CD8-positive, alpha-beta memory T cell (primary cell): ENCODE data around the gene PTPRE. TPM values are rescaled to one million over a fixed set of nuclear protein-coding genes. Genes with fewer than 3 reads are reported as not detected.

Experiments
- CTCF ChIA-PET: fragments of 350-600 bp; sonication (Branson Sonifier 250); formaldehyde crosslinking; loops from one replicate; lab custom pipeline; 2021; ENCODE audit warnings: antibody characterized with exemption; lab: Charles Lee
- POLR2A ChIA-PET: fragments of 350-600 bp; sonication (Branson Sonifier 250); formaldehyde crosslinking; loops from one replicate; lab custom pipeline; 2021; ENCODE audit warnings: antibody characterized with exemption; lab: Charles Lee
- DNase-seq, 5 donors: peaks; one replicate each; pipeline versions ENCODE4 v3.0.0 to v3.0.0-alpha.2; 2020 to 2022; ENCODE audit warnings: mixed read lengths in 1 of 5
- H3K27ac ChIP-seq: one replicate; pipeline ENCODE4 v1.7.0; 2013; ENCODE audit warnings: low read depth, mild to moderate bottlenecking, low read length, moderate library complexity
- H3K27me3 ChIP-seq: 2 replicates; pipeline ENCODE4 v1.7.0; 2013; ENCODE audit warnings: low read length, mild to moderate bottlenecking; ENCODE audit not compliant: insufficient read depth, poor library complexity, severe bottlenecking
- H3K36me3 ChIP-seq: 2 replicates; pipeline ENCODE4 v1.7.0; 2013; ENCODE audit warnings: mild to moderate bottlenecking, low read length, moderate library complexity; ENCODE audit not compliant: insufficient read depth
- H3K4me1 ChIP-seq: 2 replicates; pipeline ENCODE4 v1.7.0; 2013; ENCODE audit warnings: mild to moderate bottlenecking, low read length, moderate library complexity; ENCODE audit not compliant: insufficient read depth
- H3K4me3 ChIP-seq: 2 replicates; pipeline ENCODE4 v1.7.0; 2013; ENCODE audit warnings: mild to moderate bottlenecking, low read length
- H3K9me3 ChIP-seq: 2 replicates; pipeline ENCODE4 v1.7.0; 2013; ENCODE audit warnings: mild to moderate bottlenecking, low read length
- H3K27ac Mint-ChIP-seq, 8 donors: one replicate each; pipeline ENCODE4 v1.8.0; 2020 to 2021; ENCODE audit warnings: mixed read lengths in 8 of 8, mild to moderate bottlenecking in 6 of 8, inconsistent platforms in 3 of 8, moderate library complexity in 3 of 8
- H3K27me3 Mint-ChIP-seq, 2 donors: one replicate each; pipeline ENCODE4 v1.8.0; 2020 to 2021; ENCODE audit warnings: mixed read lengths in 2 of 2, mild to moderate bottlenecking in 1 of 2, moderate library complexity in 1 of 2
- H3K36me3 Mint-ChIP-seq, 3 donors: one replicate each; pipeline ENCODE4 v1.8.0; 2020 to 2021; ENCODE audit warnings: mixed read lengths in 3 of 3, inconsistent platforms in 1 of 3, mild to moderate bottlenecking in 1 of 3
- H3K4me1 Mint-ChIP-seq, 3 donors: one replicate each; pipeline ENCODE4 v1.8.0; 2020 to 2021; ENCODE audit warnings: mixed read lengths in 3 of 3, inconsistent platforms in 1 of 3, mild to moderate bottlenecking in 1 of 3
- H3K4me3 Mint-ChIP-seq, 7 donors: one replicate each; pipeline ENCODE4 v1.8.0; 2020 to 2021; ENCODE audit warnings: mixed read lengths in 7 of 7, mild to moderate bottlenecking in 6 of 7, moderate library complexity in 4 of 7, inconsistent platforms in 2 of 7
- H3K9me3 Mint-ChIP-seq, 5 donors: one replicate each; pipeline ENCODE4 v1.8.0; 2020 to 2022; ENCODE audit warnings: mixed read lengths in 5 of 5, mild to moderate bottlenecking in 3 of 5, moderate library complexity in 2 of 5, inconsistent platforms in 1 of 5
- polyA plus RNA-seq: library from polyadenylated mRNA; unstranded; fragments of 300-500 nt; fragmentation: Illumina TruSeq; gene quantifications from one replicate; pipeline ENCODE4 v1.2.3, GENCODE V29; 2021
- total RNA-seq, 2 experiments: library from RNA; stranded (reverse); gene quantifications; one replicate each; pipeline ENCODE4 v1.2.3, GENCODE V29; 2021

PTPRE gene
- total and polyA plus RNA-seq, 3 experiments from 2014 or later, result 25.2 to 29.5 (median 26.0) TPM

GRCh38 chr10:127886371-127887051 lies 20.4 kb upstream of the PTPRE start:
- DNase-seq, result no peak
- Mint-ChIP-seq H3K36me3 (no peaks in the 10 kb centered on the region), H3K27me3 (peaks cover 14 to 16% of the 10 kb centered on the region in 2 donors), H3K27ac (no peak overlapping the region), H3K4me3 (no peak overlapping the region), H3K9me3 (no peaks in the 10 kb centered on the region), H3K4me1 (peaks cover 0 to 1% (median 0%) of the 10 kb centered on the region in 3 donors)
- no peaks in the 10 kb centered on the region for H3K27me3 ChIP-seq
- H3K9me3 ChIP-seq, result no peaks in the 10 kb centered on the region
- no peak overlapping the region for H3K4me3 ChIP-seq
- no peak overlapping the region for H3K27ac ChIP-seq
- ChIA-PET CTCF (no interaction called here), POLR2A (no interaction called here)
- H3K4me1 ChIP-seq, result no peaks in the 10 kb centered on the region
- no peaks in the 10 kb centered on the region for H3K36me3 ChIP-seq

- no peak overlapping the region for H3K4me3 ChIP-seq
- Mint-ChIP-seq H3K4me1 (no peaks in the 10 kb centered on the region), H3K27me3 (peaks cover 14 to 16% of the 10 kb centered on the region in 2 donors), H3K27ac (peak overlapping the region in 1 of 8 donors; percentile 41), H3K36me3 (no peaks in the 10 kb centered on the region), H3K9me3 (no peaks in the 10 kb centered on the region), H3K4me3 (no peak overlapping the region)
- no peaks in the 10 kb centered on the region for H3K4me1 ChIP-seq
- CTCF ChIA-PET, result interaction anchor here (1.3 kb wide), 1 partner anchor 11 kb away, joined by 3 read pairs; no protein-coding TSS in a partner anchor
- no peak for DNase-seq
- H3K27me3 ChIP-seq, result no peaks in the 10 kb centered on the region
- H3K27ac ChIP-seq, result no peak overlapping the region
- H3K36me3 ChIP-seq, result no peaks in the 10 kb centered on the region
- no peaks in the 10 kb centered on the region for H3K9me3 ChIP-seq
- POLR2A ChIA-PET, result no interaction called here
These were observed 19.1 kb upstream of the PTPRE start for GRCh38 chr10:127887541-127888415.

DNA sequence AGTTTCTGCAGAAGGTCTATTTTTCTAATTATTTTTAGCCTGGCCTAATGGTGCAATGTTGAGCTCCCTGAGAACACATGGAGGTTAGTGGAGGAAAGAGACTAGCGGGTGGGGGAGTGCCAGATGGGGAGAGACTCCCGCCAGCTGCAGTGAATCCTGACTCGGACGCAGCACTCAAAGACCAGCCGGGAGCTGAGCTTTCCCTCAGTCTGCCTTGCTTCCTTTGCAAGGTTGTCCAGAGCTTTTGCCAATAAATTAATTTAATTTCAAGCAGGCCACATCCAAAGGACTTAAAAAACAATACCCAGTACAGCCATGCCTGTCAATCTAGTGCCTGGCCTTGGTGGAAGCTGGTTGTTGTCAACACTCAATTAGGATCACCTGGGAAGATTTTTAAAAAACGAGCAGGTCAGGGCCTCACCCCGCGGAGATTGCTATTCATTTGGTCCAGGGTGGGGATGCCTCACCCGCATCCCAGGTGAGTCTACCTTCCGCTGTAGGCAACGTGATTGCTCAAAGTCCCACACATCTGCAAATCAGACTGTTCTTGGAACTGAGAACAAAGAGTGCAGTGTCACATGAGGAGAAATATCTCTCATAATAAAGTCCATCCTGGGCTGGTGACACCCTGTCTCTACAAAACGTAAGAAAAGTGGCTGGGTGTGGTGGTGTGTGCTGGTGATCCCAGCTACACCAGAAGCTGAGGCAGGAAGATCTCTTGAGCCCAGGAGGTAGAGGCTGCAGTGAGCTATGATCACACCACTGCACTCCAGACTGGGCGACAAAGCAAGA lies 18.2 kb upstream of the PTPRE start:
- Mint-ChIP-seq H3K27me3 (peaks cover 14 to 18% of the 10 kb centered on the region in 2 donors), H3K36me3 (no peaks in the 10 kb centered on the region), H3K27ac (peak overlapping the region in 1 of 8 donors; percentile 41), H3K4me3 (no peak overlapping the region), H3K9me3 (no peaks in the 10 kb centered on the region), H3K4me1 (no peaks in the 10 kb centered on the region)
- H3K36me3 ChIP-seq, result no peaks in the 10 kb centered on the region
- ChIA-PET CTCF (interaction anchor here (1.3 kb wide), 1 partner anchor 12 kb away, joined by 3 read pairs; no protein-coding TSS in a partner anchor), POLR2A (no interaction called here)
- H3K27ac ChIP-seq, result no peak overlapping the region
- H3K9me3 ChIP-seq, result no peaks in the 10 kb centered on the region
- DNase-seq, result no peak
- no peaks in the 10 kb centered on the region for H3K4me1 ChIP-seq
- no peaks in the 10 kb centered on the region for H3K27me3 ChIP-seq
- no peak overlapping the region for H3K4me3 ChIP-seq

DNA sequence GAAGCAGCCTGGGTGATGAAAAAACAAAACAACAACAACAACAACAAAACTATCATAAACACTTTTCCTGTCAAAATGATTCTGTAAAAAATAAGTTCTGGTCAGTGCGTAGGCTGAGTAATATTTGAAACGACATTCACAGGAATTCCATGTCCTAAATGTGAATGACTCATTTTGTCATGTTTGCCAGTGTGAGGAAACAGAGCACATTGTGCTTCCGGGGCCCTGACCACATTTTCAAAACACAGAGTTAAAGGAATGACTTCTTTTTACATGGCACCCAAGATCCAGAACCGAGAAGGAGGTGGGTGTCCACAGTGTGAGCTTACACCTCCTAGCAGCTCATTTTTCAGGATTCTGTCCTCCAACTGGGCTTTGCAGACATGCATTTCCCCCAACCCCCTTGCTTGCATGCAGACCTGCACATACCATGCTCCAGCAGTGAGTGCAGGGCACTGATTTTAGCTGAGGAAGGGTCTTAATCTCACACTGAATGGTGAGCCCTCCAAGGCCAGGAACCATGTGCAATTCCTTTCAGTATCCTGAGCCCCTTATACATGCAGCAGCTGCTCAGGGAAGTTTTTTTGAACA lies 17.2 kb upstream of the PTPRE start:
- H3K36me3 ChIP-seq, result no peaks in the 10 kb centered on the region
- no peaks in the 10 kb centered on the region for H3K9me3 Mint-ChIP-seq
- H3K4me3 ChIP-seq, result no peak overlapping the region
- no peak overlapping the region for H3K27ac ChIP-seq
- CTCF ChIA-PET, result no interaction called here
- no peaks in the 10 kb centered on the region for H3K9me3 ChIP-seq
- peaks cover 14 to 24% of the 10 kb centered on the region in 2 donors for H3K27me3 Mint-ChIP-seq
- POLR2A ChIA-PET, result no interaction called here
- no peaks in the 10 kb centered on the region for H3K27me3 ChIP-seq
- no peaks in the 10 kb centered on the region for H3K36me3 Mint-ChIP-seq
- no peak overlapping the region for H3K4me3 Mint-ChIP-seq
- H3K27ac Mint-ChIP-seq, result no peak overlapping the region
- DNase-seq, result no peak
- no peaks in the 10 kb centered on the region for H3K4me1 Mint-ChIP-seq
- no peaks in the 10 kb centered on the region for H3K4me1 ChIP-seq

- Histone ChIP-seq H3K27ac (no peak overlapping the region), H3K4me3 (no peak overlapping the region), H3K4me1 (no peaks in the 10 kb centered on the region), H3K27me3 (no peaks in the 10 kb centered on the region), H3K36me3 (no peaks in the 10 kb centered on the region), H3K9me3 (no peaks in the 10 kb centered on the region)
- DNase-seq, result no peak
- H3K9me3 Mint-ChIP-seq, result no peaks in the 10 kb centered on the region
- ChIA-PET POLR2A (no interaction called here), CTCF (no interaction called here)
- H3K4me1 Mint-ChIP-seq, result no peaks in the 10 kb centered on the region
- H3K36me3 Mint-ChIP-seq, result no peaks in the 10 kb centered on the region
- no peak overlapping the region for H3K4me3 Mint-ChIP-seq
- peaks cover 13 to 28% of the 10 kb centered on the region in 2 donors for H3K27me3 Mint-ChIP-seq
- no peak overlapping the region for H3K27ac Mint-ChIP-seq
These were observed 16.7 kb upstream of the PTPRE start for GRCh38 chr10:127890216-127890615.

DNA sequence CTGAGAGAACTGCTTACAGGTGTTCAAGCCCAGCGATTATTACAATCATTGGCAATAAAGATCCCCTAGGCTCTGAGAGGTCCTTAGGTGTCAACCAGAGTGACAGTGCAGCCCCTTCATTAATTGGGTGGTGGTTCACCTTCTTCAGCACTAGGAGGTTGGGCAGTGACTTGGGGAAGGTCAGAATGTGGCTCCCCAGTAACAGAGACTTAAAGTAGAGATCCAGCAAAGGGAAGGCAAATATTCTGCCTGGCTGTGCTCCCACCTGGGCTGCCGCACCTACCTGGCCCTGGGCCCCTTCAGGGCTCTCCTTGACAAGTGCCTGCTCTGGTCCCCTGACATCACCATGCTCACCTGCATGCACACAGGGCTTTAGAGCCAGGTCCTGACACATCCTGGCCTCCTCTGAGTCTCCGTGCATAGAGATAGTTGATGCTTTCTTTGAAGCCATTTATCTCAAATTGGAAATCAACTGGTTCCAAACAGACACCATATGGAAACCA lies 16.0 kb upstream of the PTPRE start:
- Histone ChIP-seq H3K36me3 (no peaks in the 10 kb centered on the region), H3K27ac (no peak overlapping the region), H3K4me1 (no peaks in the 10 kb centered on the region), H3K4me3 (no peak overlapping the region), H3K27me3 (no peaks in the 10 kb centered on the region), H3K9me3 (no peaks in the 10 kb centered on the region)
- Mint-ChIP-seq H3K4me3 (no peak overlapping the region), H3K27ac (no peak overlapping the region), H3K4me1 (no peaks in the 10 kb centered on the region), H3K27me3 (peaks cover 12 to 27% of the 10 kb centered on the region in 2 donors), H3K9me3 (no peaks in the 10 kb centered on the region), H3K36me3 (no peaks in the 10 kb centered on the region)
- no peak for DNase-seq
- ChIA-PET CTCF (no interaction called here), POLR2A (no interaction called here)

GRCh38 chr10:127892743-127893142 lies 14.2 kb upstream of the PTPRE start, which contains the start of gene CLRN3:
Gene CLRN3 (minus strand): TSS chr10:127892941. CDS start chr10:127892784, 157 bp downstream.
- H3K4me3 Mint-ChIP-seq, result no peak within 1 kb of the TSS
- no peaks in the 10 kb centered on the region for H3K36me3 Mint-ChIP-seq
- DNase-seq, result no peak
- ChIA-PET POLR2A (no interaction called here), CTCF (no interaction called here)
- Histone ChIP-seq H3K27ac (no peak within 1 kb of the TSS), H3K36me3 (no peaks in the 10 kb centered on the region), H3K27me3 (no peaks in the 10 kb centered on the region), H3K4me1 (no peaks in the 10 kb centered on the region), H3K4me3 (no peak within 1 kb of the TSS), H3K9me3 (no peaks in the 10 kb centered on the region)
- H3K9me3 Mint-ChIP-seq, result no peaks in the 10 kb centered on the region
- no peak within 1 kb of the TSS for H3K27ac Mint-ChIP-seq
- no peaks in the 10 kb centered on the region for H3K4me1 Mint-ChIP-seq
- peaks cover 6 to 16% of the 10 kb centered on the region in 2 donors for H3K27me3 Mint-ChIP-seq
